Gastrocnemius medialis (tissue), 4 donors: ENCODE data around the gene CELF1. TPM values are rescaled to one million over a fixed set of nuclear protein-coding genes. Genes with fewer than 3 reads are reported as not detected.
A peak's percentile ranks its signal among the peaks of the same experiment; 100 is the strongest.

Source experiments
- ATAC-seq, 2 donors: fragments of 150-250 bp; one replicate each; pipeline ENCODE4 v1.9.1; 2016
- DNase-seq, 2 donors: peaks; one replicate each; pipeline ENCODE4 v3.0.0-alpha.2; 2019
- H3K27ac ChIP-seq, 4 donors: fragments of 200-600 bp; sonication (generic); 1 replicate in 1 of 4; 2 replicates in 3 of 4; pipeline ENCODE4 v1.5.1; 2016 to 2018; ENCODE audit warnings: mild to moderate bottlenecking in 2 of 4, moderate library complexity in 1 of 4
- H3K27me3 ChIP-seq, 3 donors: fragments of 200-600 bp; sonication (generic) in 2 of 3; 1 replicate in 1 of 3; 2 replicates in 2 of 3; pipeline versions ENCODE4 v1.5.1 to v1.6.0; 2016 to 2019; ENCODE audit warnings: mild to moderate bottlenecking in 1 of 3, moderate library complexity in 1 of 3
- H3K36me3 ChIP-seq, 2 donors: fragments of 200-600 bp; sonication (generic) in 1 of 2; one replicate each; pipeline ENCODE4 v1.5.1; 2017 to 2018
- H3K4me1 ChIP-seq, 2 donors: fragments of 200-600 bp; sonication (generic) in 1 of 2; one replicate each; pipeline ENCODE4 v1.5.1; 2016 to 2017; ENCODE audit warnings: mild to moderate bottlenecking in 2 of 2
- H3K4me3 ChIP-seq, 4 donors: fragments of 200-600 bp; sonication (generic) in 3 of 4; 1 replicate in 1 of 4; 2 replicates in 3 of 4; pipeline ENCODE4 v1.5.1; 2016 to 2019; ENCODE audit warnings: mild to moderate bottlenecking in 2 of 4
- H3K9me3 ChIP-seq, 3 donors: fragments of 200-600 bp; sonication (generic) in 2 of 3; 1 replicate in 1 of 3; 2 replicates in 2 of 3; pipeline ENCODE4 v1.5.1; 2016 to 2019
- POLR2A ChIP-seq, 2 donors: fragments of 450-650 bp; IDR thresholded peaks; one replicate each; pipeline ENCODE4 v1.6.1; 2017; ENCODE audit warnings: antibody characterized with exemption in 2 of 2, mild to moderate bottlenecking in 2 of 2, moderate library complexity in 2 of 2
- in situ Hi-C, 4 donors: fragments of 200-750 bp; cut with MboI; loops; one replicate each; pipeline versions ENCODE4 v1.15.0 to v1.8.0; 2017; ENCODE audit warnings: low sequenced_read_pairs in 4 of 4
- intact Hi-C: fragments of 100-400 bp; cut with DNase I; formaldehyde crosslinking; loops from one replicate; pipeline ENCODE4 v1.15.1; 2023; ENCODE audit warnings: low total_unique reads
- total RNA-seq, 4 donors: library from RNA; depleted of rRNA; stranded (reverse); fragments of >200 nt; gene quantifications; one replicate each; pipeline versions ENCODE4 v1.1.0 to v1.2.3, GENCODE V29; 2016
- TF ChIP-seq, protein P1 (sequence below), 5 experiments: fragments of 450-650 bp in 3 of 5; fragments of 200-600 bp in 2 of 5; sonication (generic) in 2 of 5; IDR thresholded peaks in 4 of 5; conservative IDR thresholded peaks in 1 of 5; 1 replicate in 4 of 5; 2 replicates in 1 of 5; pipeline ENCODE4 v1.5.1; 2016 to 2019; ENCODE audit warnings: antibody characterized with exemption in 5 of 5, mild to moderate bottlenecking in 3 of 5, moderate library complexity in 3 of 5

The CELF1 gene
- total RNA-seq, 4 donors from 2014 or later = 106 to 185 (median 136) TPM

DNA sequence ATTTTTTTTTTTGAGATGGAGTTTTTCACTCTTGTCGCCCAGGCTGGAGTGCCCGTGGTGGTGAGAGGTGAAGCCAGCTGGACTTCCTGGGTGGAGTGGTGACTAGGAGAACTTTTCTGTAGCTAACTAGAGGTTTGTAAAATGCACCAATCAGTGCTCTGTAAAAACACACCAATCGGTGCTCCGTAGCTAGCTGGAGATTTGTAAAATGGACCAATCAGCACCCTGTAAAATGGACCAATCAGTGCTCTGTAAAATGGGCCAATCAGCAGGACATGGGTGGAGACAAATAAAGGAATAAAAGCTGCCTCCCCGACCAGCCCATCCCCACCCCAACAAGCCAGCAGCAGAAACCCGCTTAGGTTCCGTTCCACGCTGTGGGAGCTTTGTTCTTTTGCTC, 99.6 kb downstream of the CELF1 start:
- no peaks in the 10 kb centered on the region for H3K36me3 ChIP-seq
- TF ChIP-seq, protein P1, sequence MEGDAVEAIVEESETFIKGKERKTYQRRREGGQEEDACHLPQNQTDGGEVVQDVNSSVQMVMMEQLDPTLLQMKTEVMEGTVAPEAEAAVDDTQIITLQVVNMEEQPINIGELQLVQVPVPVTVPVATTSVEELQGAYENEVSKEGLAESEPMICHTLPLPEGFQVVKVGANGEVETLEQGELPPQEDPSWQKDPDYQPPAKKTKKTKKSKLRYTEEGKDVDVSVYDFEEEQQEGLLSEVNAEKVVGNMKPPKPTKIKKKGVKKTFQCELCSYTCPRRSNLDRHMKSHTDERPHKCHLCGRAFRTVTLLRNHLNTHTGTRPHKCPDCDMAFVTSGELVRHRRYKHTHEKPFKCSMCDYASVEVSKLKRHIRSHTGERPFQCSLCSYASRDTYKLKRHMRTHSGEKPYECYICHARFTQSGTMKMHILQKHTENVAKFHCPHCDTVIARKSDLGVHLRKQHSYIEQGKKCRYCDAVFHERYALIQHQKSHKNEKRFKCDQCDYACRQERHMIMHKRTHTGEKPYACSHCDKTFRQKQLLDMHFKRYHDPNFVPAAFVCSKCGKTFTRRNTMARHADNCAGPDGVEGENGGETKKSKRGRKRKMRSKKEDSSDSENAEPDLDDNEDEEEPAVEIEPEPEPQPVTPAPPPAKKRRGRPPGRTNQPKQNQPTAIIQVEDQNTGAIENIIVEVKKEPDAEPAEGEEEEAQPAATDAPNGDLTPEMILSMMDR (IDR thresholded peaks at IDR 0.05 in 4 of 5, conservative IDR thresholded peaks at IDR 0.05 in 1 of 5) = no peak
- no peak for TF ChIP-seq POLR2A (IDR thresholded peaks at IDR 0.05)
- DNase-seq (no peak), ATAC-seq (no peak)
- H3K4me3 ChIP-seq = no peak overlapping the region
- no peaks in the 10 kb centered on the region for H3K27me3 ChIP-seq
- H3K27ac ChIP-seq = no peak overlapping the region
- H3K4me1 ChIP-seq = peaks cover 0 to 8% of the 10 kb centered on the region in 2 donors
- intact Hi-C loops (no loop called here), in situ Hi-C loops (loop anchor here in 3 of 4 donors (5.0 to 10.0 kb wide), 3 partner anchors 71 to 81 kb away; partner anchors contain the start of gene SPI1 (in 1 of the 3))
- no peaks in the 10 kb centered on the region for H3K9me3 ChIP-seq

DNA sequence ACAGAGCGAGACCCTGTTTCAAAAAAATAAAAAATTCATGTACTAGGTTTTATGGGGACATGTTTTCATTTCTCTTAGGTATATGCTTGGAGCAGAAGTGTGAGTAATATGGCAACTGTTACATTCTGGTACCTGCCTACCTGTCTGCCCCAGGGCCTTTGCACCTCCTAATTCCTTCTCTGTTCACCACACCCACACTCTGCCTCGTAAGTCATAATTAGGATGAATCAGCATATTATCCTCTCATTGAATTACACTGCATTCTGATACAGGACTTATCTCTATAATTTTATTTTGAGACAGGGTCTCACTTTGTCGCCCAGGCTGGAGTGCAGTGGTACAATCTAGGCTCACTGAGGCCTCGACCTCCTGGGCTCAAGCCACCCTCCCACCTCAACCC, 100.9 kb downstream of the CELF1 start:
- Histone ChIP-seq H3K4me3 (no peak overlapping the region), H3K36me3 (peaks cover 0 to 6% of the 10 kb centered on the region in 2 donors), H3K27me3 (no peaks in the 10 kb centered on the region), H3K27ac (no peak overlapping the region), H3K9me3 (no peaks in the 10 kb centered on the region), H3K4me1 (peaks cover 9 to 19% of the 10 kb centered on the region in 2 donors)
- ATAC-seq (no peak), DNase-seq (no peak)
- intact Hi-C loops = no loop called here
- TF ChIP-seq, protein P1 (IDR thresholded peaks at IDR 0.05 in 4 of 5, conservative IDR thresholded peaks at IDR 0.05 in 1 of 5) = no peak
- TF ChIP-seq POLR2A (IDR thresholded peaks at IDR 0.05) = no peak
- in situ Hi-C loops = loop anchor here in 3 of 4 donors (5.0 to 10.0 kb wide), 3 partner anchors 70 to 80 kb away; partner anchors contain the start of gene SPI1 (in 1 of the 3)

DNA sequence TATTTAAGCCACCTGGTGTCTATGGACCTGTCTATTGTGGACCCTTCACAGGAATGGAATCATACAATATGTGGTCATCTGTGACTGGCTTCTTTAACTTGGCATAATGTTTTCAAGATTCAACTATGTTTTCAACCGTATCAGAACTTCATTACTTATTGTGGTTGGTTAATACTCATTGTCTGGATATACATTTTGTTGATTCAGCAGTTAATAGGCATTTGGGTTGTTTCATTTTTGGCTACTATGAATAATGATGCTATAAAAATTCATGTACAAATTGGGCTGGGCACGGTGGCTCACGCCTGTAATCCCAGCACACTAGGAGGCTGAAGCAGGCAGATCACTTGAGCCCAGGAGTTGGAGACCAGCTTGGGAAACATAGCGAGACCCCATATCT, 101.5 kb downstream of the CELF1 start:
- TF ChIP-seq, protein P1 (IDR thresholded peaks at IDR 0.05 in 4 of 5, conservative IDR thresholded peaks at IDR 0.05 in 1 of 5) = no peak
- Histone ChIP-seq H3K27ac (no peak overlapping the region), H3K4me3 (no peak overlapping the region), H3K27me3 (no peaks in the 10 kb centered on the region), H3K9me3 (no peaks in the 10 kb centered on the region), H3K36me3 (peaks cover 0 to 8% of the 10 kb centered on the region in 2 donors), H3K4me1 (peaks cover 10 to 19% of the 10 kb centered on the region in 2 donors)
- DNase-seq = no peak
- in situ Hi-C loops = loop anchor here in 3 of 4 donors (5.0 to 10.0 kb wide), 3 partner anchors 69 to 79 kb away; partner anchors contain the start of gene SPI1 (in 1 of the 3)
- ATAC-seq = no peak
- intact Hi-C loops = no loop called here

DNA sequence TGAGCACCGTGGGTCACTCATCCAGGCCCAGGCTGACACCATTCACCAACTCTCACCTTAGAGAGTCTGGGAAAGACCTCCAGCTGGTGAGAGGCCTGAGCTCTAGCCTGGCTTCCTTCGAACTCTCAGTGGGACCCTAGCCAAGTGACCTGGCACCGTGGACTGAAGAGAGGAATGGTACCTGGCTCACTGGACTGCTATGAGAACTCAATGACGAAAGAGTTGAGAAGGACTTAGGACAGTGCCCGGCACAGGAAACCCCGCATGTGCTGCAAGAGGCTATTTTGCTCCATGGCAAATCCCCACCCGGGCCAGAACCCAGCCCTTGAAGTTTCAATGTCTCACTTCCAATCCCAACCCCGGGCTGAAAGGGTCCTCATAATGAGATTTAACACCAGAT, 103.4 kb downstream of the CELF1 start:
- H3K9me3 ChIP-seq = no peaks in the 10 kb centered on the region
- peaks cover 10 to 19% of the 10 kb centered on the region in 2 donors for H3K4me1 ChIP-seq
- in situ Hi-C loops = loop anchor here in 1 of 4 donors (10.0 kb wide), 1 partner anchor 65 kb away; no protein-coding TSS in a partner anchor
- peak; percentile 25 to 61 for ATAC-seq
- intact Hi-C loops = loop anchor here (1.0 to 10.0 kb wide), 2 partner anchors 41 to 265 kb away; partner anchors contain the start of genes PACSIN3 and SLC39A13
- peak in 1 of 2 donors; percentile 70 for DNase-seq
- peaks cover 0 to 8% of the 10 kb centered on the region in 2 donors for H3K36me3 ChIP-seq
- peak overlapping the region in 3 of 4 donors; percentile 46 to 67 (median 53) for H3K4me3 ChIP-seq
- no peaks in the 10 kb centered on the region for H3K27me3 ChIP-seq
- TF ChIP-seq, protein P1 (IDR thresholded peaks at IDR 0.05 in 4 of 5, conservative IDR thresholded peaks at IDR 0.05 in 1 of 5) = no peak
- no peak for TF ChIP-seq POLR2A (IDR thresholded peaks at IDR 0.05)
- peak overlapping the region; percentile 81 to 94 (median 90) for H3K27ac ChIP-seq
